Measurements from ENCODE around the gene HOXC6.
A peak's percentile ranks its signal among the peaks of the same experiment; 100 is the strongest.

HOXC6 gene

GRCh38 chr12:54004063-54004840, 24.0 kb upstream of the HOXC6 start:
- H3K4me1 ChIP-seq: peaks cover 0 to 78% (median 59%) of the 10 kb centered on the region in 4 donors
- H3K27ac ChIP-seq: peak overlapping the region; percentile 66 to 93
- intact Hi-C loops (cut with DNase I; ENCODE audit: low total_unique reads): no loop called here
- no peaks in the 10 kb centered on the region for H3K36me3 ChIP-seq
- TF ChIP-seq CTCF (IDR thresholded peaks at IDR 0.05): no peak
- H3K4me3 ChIP-seq: peak overlapping the region; percentile 37 to 64
- no peaks in the 10 kb centered on the region for H3K27me3 ChIP-seq
- no peaks in the 10 kb centered on the region for H3K9me3 ChIP-seq
- DNase-seq: no peak

- Histone ChIP-seq H3K27ac (peak overlapping the region; percentile 66 to 93), H3K27me3 (no peaks in the 10 kb centered on the region), H3K4me1 (peaks cover 0 to 85% (median 65%) of the 10 kb centered on the region in 4 donors)
Observed at GRCh38 chr12:54004841-54005530, 23.3 kb upstream of the HOXC6 start.

GRCh38 chr12:54005531-54005852, 22.7 kb upstream of the HOXC6 start:
- H3K4me1 ChIP-seq: peaks cover 0 to 89% (median 65%) of the 10 kb centered on the region in 4 donors
- no peak for TF ChIP-seq CTCF (IDR thresholded peaks at IDR 0.05)
- peak overlapping the region; percentile 37 to 64 for H3K4me3 ChIP-seq
- intact Hi-C loops (cut with DNase I; ENCODE audit: low total_unique reads): loop anchor here (5.0 kb wide), 1 partner anchor 187 kb away; no protein-coding TSS in a partner anchor
- H3K9me3 ChIP-seq: no peaks in the 10 kb centered on the region
- no peak for DNase-seq
- no peaks in the 10 kb centered on the region for H3K36me3 ChIP-seq
- no peaks in the 10 kb centered on the region for H3K27me3 ChIP-seq
- H3K27ac ChIP-seq: peak overlapping the region; percentile 66 to 93

More at GRCh38 chr12:54004841-54005530, 23.3 kb upstream of the HOXC6 start:
- H3K9me3 ChIP-seq: no peaks in the 10 kb centered on the region
- no peak for TF ChIP-seq CTCF (IDR thresholded peaks at IDR 0.05)
- no peaks in the 10 kb centered on the region for H3K36me3 ChIP-seq
- intact Hi-C loops (cut with DNase I; ENCODE audit: low total_unique reads): loop anchor here (5.0 kb wide), 1 partner anchor 187 kb away; no protein-coding TSS in a partner anchor
- H3K4me3 ChIP-seq: peak overlapping the region; percentile 37 to 64
- DNase-seq: no peak

GRCh38 chr12:54005853-54006558, 22.2 kb upstream of the HOXC6 start:
- no peaks in the 10 kb centered on the region for H3K36me3 ChIP-seq
- peak overlapping the region; percentile 66 to 93 for H3K27ac ChIP-seq
- no peaks in the 10 kb centered on the region for H3K27me3 ChIP-seq
- DNase-seq: peak; percentile 91
- H3K9me3 ChIP-seq: no peaks in the 10 kb centered on the region
- H3K4me1 ChIP-seq: peaks cover 0 to 89% (median 62%) of the 10 kb centered on the region in 4 donors
- intact Hi-C loops (cut with DNase I; ENCODE audit: low total_unique reads): loop anchor here (5.0 kb wide), 1 partner anchor 186 kb away; no protein-coding TSS in a partner anchor
- TF ChIP-seq CTCF (IDR thresholded peaks at IDR 0.05): peak; percentile 90 to 98
- H3K4me3 ChIP-seq: peak overlapping the region; percentile 37 to 64

- Histone ChIP-seq H3K27ac (peak overlapping the region; percentile 66 to 93), H3K4me1 (peaks cover 0 to 85% (median 57%) of the 10 kb centered on the region in 4 donors), H3K9me3 (no peaks in the 10 kb centered on the region), H3K4me3 (peak overlapping the region; percentile 37 to 64), H3K27me3 (no peaks in the 10 kb centered on the region), H3K36me3 (no peaks in the 10 kb centered on the region)
- no peak for DNase-seq
- TF ChIP-seq CTCF (IDR thresholded peaks at IDR 0.05): no peak
- intact Hi-C loops (cut with DNase I; ENCODE audit: low total_unique reads): loop anchor here (5.0 kb wide), 1 partner anchor 186 kb away; no protein-coding TSS in a partner anchor
Observed at GRCh38 chr12:54006559-54007220, 21.6 kb upstream of the HOXC6 start.

All from tibial artery (tissue), 4 donors.